Vagina (tissue), 2 donors: ENCODE measurements around the gene CCDC27. TPM values are rescaled to one million over a fixed set of nuclear protein-coding genes. Genes with fewer than 3 reads are reported as not detected.

Source experiments
- DNase-seq, 2 donors: peaks; one replicate each; pipeline ENCODE4 v3.0.0-alpha.2; 2017; ENCODE audit errors: extremely low spot score in 2 of 2
- H3K27ac ChIP-seq: fragments of 200-600 bp; sonication (generic); one replicate; pipeline ENCODE4 v1.5.1; 2019
- H3K27me3 ChIP-seq: fragments of 200-600 bp; sonication (generic); one replicate; pipeline ENCODE4 v1.5.1; 2019
- H3K36me3 ChIP-seq, 2 donors: fragments of 200-600 bp; sonication (generic); one replicate each; pipeline ENCODE4 v1.5.1; 2017 to 2019
- H3K4me1 ChIP-seq: fragments of 200-600 bp; sonication (generic); one replicate; pipeline ENCODE4 v1.5.1; 2019
- H3K4me3 ChIP-seq, 2 donors: fragments of 200-600 bp; sonication (generic); 1 replicate in 1 of 2; 2 replicates in 1 of 2; pipeline ENCODE4 v1.5.1; 2016 to 2019
- H3K9me3 ChIP-seq: fragments of 200-600 bp; sonication (generic); one replicate; pipeline ENCODE4 v1.5.1; 2019
- CTCF ChIP-seq, 3 experiments: fragments of 450-650 bp in 2 of 3; fragments of 200-600 bp in 1 of 3; sonication (generic) in 1 of 3; IDR thresholded peaks; one replicate each; pipeline ENCODE4 v1.5.1; 2017 to 2019; ENCODE audit warnings: antibody characterized with exemption in 3 of 3, mild to moderate bottlenecking in 2 of 3, moderate library complexity in 2 of 3
- POLR2A ChIP-seq, 2 donors: fragments of 450-650 bp; IDR thresholded peaks; one replicate each; pipeline ENCODE4 v1.6.1; 2017; ENCODE audit warnings: antibody characterized with exemption in 2 of 2, mild to moderate bottlenecking in 2 of 2, moderate library complexity in 2 of 2
- POLR2AphosphoS5 ChIP-seq, 2 donors: sonication (generic); formaldehyde crosslinking; IDR thresholded peaks; one replicate each; pipeline ENCODE4 v1.9.0; 2017; ENCODE audit warnings: antibody characterized with exemption in 2 of 2, mild to moderate bottlenecking in 2 of 2, low read depth in 1 of 2; ENCODE audit not compliant: insufficient read depth in 1 of 2
- intact Hi-C: fragments of 100-400 bp; cut with DNase I; formaldehyde crosslinking; loops from one replicate; pipeline ENCODE4 v1.15.1; 2023
- total RNA-seq: library from RNA; depleted of rRNA; stranded (reverse); fragments of >200 nt; gene quantifications from one replicate; pipeline ENCODE4 v1.2.3, GENCODE V29; 2016

Gene CCDC27
- total RNA-seq, 1 donor from 2014 or later = not detected

- Histone ChIP-seq H3K27me3 (no peaks in the 10 kb centered on the region), H3K4me3 (no peak overlapping the region), H3K4me1 (peaks cover 7% of the 10 kb centered on the region), H3K27ac (no peak overlapping the region), H3K36me3 (no peaks in the 10 kb centered on the region), H3K9me3 (no peaks in the 10 kb centered on the region)
- intact Hi-C loops = loop anchor here (10.0 kb wide), 1 partner anchor 255 kb away; the partner anchor contains the start of gene ARHGEF16
- no peak for DNase-seq
- TF ChIP-seq CTCF (IDR thresholded peaks at IDR 0.05) = no peak
- no peak for TF ChIP-seq POLR2AphosphoS5 (IDR thresholded peaks at IDR 0.05; ENCODE audit: insufficient read depth in 1 of 2, low read depth in 1 of 2)
- TF ChIP-seq POLR2A (IDR thresholded peaks at IDR 0.05) = no peak
Measured at GRCh38 chr1:3710251-3710650, 42.0 kb upstream of the CCDC27 start.

GRCh38 chr1:3711381-3711779 is 40.9 kb upstream of the CCDC27 start:
- Histone ChIP-seq H3K4me3 (no peak overlapping the region), H3K27ac (no peak overlapping the region), H3K4me1 (peaks cover 8% of the 10 kb centered on the region), H3K9me3 (no peaks in the 10 kb centered on the region), H3K27me3 (no peaks in the 10 kb centered on the region), H3K36me3 (no peaks in the 10 kb centered on the region)
- no peak for DNase-seq
- intact Hi-C loops = loop anchor here (10.0 kb wide), 1 partner anchor 257 kb away; the partner anchor contains the start of gene ARHGEF16
- no peak for TF ChIP-seq POLR2A (IDR thresholded peaks at IDR 0.05)
- no peak for TF ChIP-seq CTCF (IDR thresholded peaks at IDR 0.05)
- no peak for TF ChIP-seq POLR2AphosphoS5 (IDR thresholded peaks at IDR 0.05; ENCODE audit: insufficient read depth in 1 of 2, low read depth in 1 of 2)

- no peaks in the 10 kb centered on the region for H3K36me3 ChIP-seq
- H3K4me1 ChIP-seq = peaks cover 14% of the 10 kb centered on the region
- intact Hi-C loops = loop anchor here (10.0 kb wide), 1 partner anchor 257 kb away; the partner anchor contains the start of gene ARHGEF16
- no peak overlapping the region for H3K4me3 ChIP-seq
- H3K27me3 ChIP-seq = no peaks in the 10 kb centered on the region
- H3K27ac ChIP-seq = no peak overlapping the region
- TF ChIP-seq CTCF (IDR thresholded peaks at IDR 0.05) (no peak), POLR2A (IDR thresholded peaks at IDR 0.05) (no peak), POLR2AphosphoS5 (IDR thresholded peaks at IDR 0.05; ENCODE audit: insufficient read depth in 1 of 2, low read depth in 1 of 2) (no peak)
- no peaks in the 10 kb centered on the region for H3K9me3 ChIP-seq
- DNase-seq = no peak
Measured at GRCh38 chr1:3711780-3712451, 40.3 kb upstream of the CCDC27 start.

- H3K27me3 ChIP-seq = no peaks in the 10 kb centered on the region
- H3K27ac ChIP-seq = no peak overlapping the region
- no peaks in the 10 kb centered on the region for H3K36me3 ChIP-seq
- DNase-seq = no peak
- intact Hi-C loops = loop anchor here (10.0 kb wide), 1 partner anchor 258 kb away; the partner anchor contains the start of gene ARHGEF16
- no peaks in the 10 kb centered on the region for H3K9me3 ChIP-seq
- TF ChIP-seq CTCF (IDR thresholded peaks at IDR 0.05) (no peak), POLR2AphosphoS5 (IDR thresholded peaks at IDR 0.05; ENCODE audit: insufficient read depth in 1 of 2, low read depth in 1 of 2) (no peak), POLR2A (IDR thresholded peaks at IDR 0.05) (no peak)
- H3K4me1 ChIP-seq = peaks cover 19% of the 10 kb centered on the region
- H3K4me3 ChIP-seq = no peak overlapping the region
Measured at GRCh38 chr1:3712573-3713535, 39.4 kb upstream of the CCDC27 start.
